ENCODE measurements around the gene ORM1. TPM values are rescaled to one million over a fixed set of nuclear protein-coding genes. Genes with fewer than 3 reads are reported as not detected.

ORM1 gene
- total and polyA plus RNA-seq, 2 of the 8 experiments (the other 6 are each of a cell fraction or from before 2014, with no cell fraction given): 0.32 TPM; not detected in 1

DNA sequence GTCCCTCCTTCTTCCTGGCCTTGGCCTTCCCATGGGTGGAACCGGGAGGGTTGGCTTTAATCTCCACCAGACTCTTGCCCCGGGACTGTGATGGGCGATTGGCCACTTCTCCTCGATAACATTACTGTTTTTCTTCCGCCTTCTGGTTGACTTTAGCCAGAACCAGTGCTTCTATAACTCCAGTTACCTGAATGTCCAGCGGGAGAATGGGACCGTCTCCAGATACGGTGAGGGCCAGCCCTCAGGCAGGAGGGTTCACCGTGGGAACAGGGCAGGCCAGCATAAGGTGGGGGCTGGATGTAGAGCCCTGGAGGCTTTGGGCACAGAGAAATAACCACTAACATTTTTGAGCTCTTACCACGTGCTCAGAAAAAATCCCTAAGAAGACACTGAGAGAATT lies 7.7 kb downstream of the ORM1 start (continued):
- TF ChIP-seq, protein P1, sequence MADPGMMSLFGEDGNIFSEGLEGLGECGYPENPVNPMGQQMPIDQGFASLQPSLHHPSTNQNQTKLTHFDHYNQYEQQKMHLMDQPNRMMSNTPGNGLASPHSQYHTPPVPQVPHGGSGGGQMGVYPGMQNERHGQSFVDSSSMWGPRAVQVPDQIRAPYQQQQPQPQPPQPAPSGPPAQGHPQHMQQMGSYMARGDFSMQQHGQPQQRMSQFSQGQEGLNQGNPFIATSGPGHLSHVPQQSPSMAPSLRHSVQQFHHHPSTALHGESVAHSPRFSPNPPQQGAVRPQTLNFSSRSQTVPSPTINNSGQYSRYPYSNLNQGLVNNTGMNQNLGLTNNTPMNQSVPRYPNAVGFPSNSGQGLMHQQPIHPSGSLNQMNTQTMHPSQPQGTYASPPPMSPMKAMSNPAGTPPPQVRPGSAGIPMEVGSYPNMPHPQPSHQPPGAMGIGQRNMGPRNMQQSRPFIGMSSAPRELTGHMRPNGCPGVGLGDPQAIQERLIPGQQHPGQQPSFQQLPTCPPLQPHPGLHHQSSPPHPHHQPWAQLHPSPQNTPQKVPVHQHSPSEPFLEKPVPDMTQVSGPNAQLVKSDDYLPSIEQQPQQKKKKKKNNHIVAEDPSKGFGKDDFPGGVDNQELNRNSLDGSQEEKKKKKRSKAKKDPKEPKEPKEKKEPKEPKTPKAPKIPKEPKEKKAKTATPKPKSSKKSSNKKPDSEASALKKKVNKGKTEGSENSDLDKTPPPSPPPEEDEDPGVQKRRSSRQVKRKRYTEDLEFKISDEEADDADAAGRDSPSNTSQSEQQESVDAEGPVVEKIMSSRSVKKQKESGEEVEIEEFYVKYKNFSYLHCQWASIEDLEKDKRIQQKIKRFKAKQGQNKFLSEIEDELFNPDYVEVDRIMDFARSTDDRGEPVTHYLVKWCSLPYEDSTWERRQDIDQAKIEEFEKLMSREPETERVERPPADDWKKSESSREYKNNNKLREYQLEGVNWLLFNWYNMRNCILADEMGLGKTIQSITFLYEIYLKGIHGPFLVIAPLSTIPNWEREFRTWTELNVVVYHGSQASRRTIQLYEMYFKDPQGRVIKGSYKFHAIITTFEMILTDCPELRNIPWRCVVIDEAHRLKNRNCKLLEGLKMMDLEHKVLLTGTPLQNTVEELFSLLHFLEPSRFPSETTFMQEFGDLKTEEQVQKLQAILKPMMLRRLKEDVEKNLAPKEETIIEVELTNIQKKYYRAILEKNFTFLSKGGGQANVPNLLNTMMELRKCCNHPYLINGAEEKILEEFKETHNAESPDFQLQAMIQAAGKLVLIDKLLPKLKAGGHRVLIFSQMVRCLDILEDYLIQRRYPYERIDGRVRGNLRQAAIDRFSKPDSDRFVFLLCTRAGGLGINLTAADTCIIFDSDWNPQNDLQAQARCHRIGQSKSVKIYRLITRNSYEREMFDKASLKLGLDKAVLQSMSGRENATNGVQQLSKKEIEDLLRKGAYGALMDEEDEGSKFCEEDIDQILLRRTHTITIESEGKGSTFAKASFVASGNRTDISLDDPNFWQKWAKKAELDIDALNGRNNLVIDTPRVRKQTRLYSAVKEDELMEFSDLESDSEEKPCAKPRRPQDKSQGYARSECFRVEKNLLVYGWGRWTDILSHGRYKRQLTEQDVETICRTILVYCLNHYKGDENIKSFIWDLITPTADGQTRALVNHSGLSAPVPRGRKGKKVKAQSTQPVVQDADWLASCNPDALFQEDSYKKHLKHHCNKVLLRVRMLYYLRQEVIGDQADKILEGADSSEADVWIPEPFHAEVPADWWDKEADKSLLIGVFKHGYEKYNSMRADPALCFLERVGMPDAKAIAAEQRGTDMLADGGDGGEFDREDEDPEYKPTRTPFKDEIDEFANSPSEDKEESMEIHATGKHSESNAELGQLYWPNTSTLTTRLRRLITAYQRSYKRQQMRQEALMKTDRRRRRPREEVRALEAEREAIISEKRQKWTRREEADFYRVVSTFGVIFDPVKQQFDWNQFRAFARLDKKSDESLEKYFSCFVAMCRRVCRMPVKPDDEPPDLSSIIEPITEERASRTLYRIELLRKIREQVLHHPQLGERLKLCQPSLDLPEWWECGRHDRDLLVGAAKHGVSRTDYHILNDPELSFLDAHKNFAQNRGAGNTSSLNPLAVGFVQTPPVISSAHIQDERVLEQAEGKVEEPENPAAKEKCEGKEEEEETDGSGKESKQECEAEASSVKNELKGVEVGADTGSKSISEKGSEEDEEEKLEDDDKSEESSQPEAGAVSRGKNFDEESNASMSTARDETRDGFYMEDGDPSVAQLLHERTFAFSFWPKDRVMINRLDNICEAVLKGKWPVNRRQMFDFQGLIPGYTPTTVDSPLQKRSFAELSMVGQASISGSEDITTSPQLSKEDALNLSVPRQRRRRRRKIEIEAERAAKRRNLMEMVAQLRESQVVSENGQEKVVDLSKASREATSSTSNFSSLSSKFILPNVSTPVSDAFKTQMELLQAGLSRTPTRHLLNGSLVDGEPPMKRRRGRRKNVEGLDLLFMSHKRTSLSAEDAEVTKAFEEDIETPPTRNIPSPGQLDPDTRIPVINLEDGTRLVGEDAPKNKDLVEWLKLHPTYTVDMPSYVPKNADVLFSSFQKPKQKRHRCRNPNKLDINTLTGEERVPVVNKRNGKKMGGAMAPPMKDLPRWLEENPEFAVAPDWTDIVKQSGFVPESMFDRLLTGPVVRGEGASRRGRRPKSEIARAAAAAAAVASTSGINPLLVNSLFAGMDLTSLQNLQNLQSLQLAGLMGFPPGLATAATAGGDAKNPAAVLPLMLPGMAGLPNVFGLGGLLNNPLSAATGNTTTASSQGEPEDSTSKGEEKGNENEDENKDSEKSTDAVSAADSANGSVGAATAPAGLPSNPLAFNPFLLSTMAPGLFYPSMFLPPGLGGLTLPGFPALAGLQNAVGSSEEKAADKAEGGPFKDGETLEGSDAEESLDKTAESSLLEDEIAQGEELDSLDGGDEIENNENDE (IDR thresholded peaks at IDR 0.05; ENCODE audit: insufficient replicate concordance, low read length): no peak
- TF ChIP-seq NANOG (IDR thresholded peaks at IDR 0.05; ENCODE audit: insufficient read depth, low read depth, low read length, poor library complexity, severe bottlenecking) (no peak), HDAC2 (IDR thresholded peaks at IDR 0.05; ENCODE audit: borderline replicate concordance in 1 of 2, low read depth in 2 of 2, low read length in 2 of 2) (no peak)

All from H1 (cell line).